Upper lobe of left lung (tissue), 4 donors: ENCODE results near the gene GDI1.

Experiments
- CTCF ChIP-seq, 6 experiments: fragments of 450-650 bp in 4 of 6; fragments of 200-600 bp in 2 of 6; sonication (generic) in 2 of 6; IDR thresholded peaks; one replicate each; pipeline ENCODE4 v1.5.1; 2016 to 2019; ENCODE audit warnings: antibody characterized with exemption in 6 of 6
- EP300 ChIP-seq, 4 donors: sonication (generic); formaldehyde crosslinking; IDR thresholded peaks; one replicate each; pipeline ENCODE4 v1.5.1; 2017; ENCODE audit warnings: antibody characterized with exemption in 4 of 4, control low read depth in 2 of 4
- POLR2AphosphoS5 ChIP-seq, 2 donors: sonication (generic); formaldehyde crosslinking; IDR thresholded peaks; one replicate each; pipeline ENCODE4 v1.5.1; 2017; ENCODE audit warnings: antibody characterized with exemption in 2 of 2

GRCh38 chrX:154398668-154399526 lies 38.1 kb upstream of the GDI1 start:
- no peak for TF ChIP-seq EP300 (IDR thresholded peaks at IDR 0.05)
- peak in 1 of 2 donors; percentile 55 for TF ChIP-seq POLR2AphosphoS5 (IDR thresholded peaks at IDR 0.05)
- peak; percentile 74 to 89 (median 82) for TF ChIP-seq CTCF (IDR thresholded peaks at IDR 0.05)
